22Rv1 (cell line): Measurements from ENCODE around the gene TSPAN31.

Experiments used
- ZFX ChIP-seq: fragments of 450-650 bp; IDR thresholded peaks from 2 replicates; pipeline ENCODE4 v1.6.1; 2017; ENCODE audit warnings: antibody characterized with exemption, borderline replicate concordance
- TF ChIP-seq, protein P1 (sequence below): fragments of 450-650 bp; IDR thresholded peaks from 2 replicates; pipeline ENCODE4 v1.5.1; 2017; ENCODE audit warnings: mild to moderate bottlenecking

DNA sequence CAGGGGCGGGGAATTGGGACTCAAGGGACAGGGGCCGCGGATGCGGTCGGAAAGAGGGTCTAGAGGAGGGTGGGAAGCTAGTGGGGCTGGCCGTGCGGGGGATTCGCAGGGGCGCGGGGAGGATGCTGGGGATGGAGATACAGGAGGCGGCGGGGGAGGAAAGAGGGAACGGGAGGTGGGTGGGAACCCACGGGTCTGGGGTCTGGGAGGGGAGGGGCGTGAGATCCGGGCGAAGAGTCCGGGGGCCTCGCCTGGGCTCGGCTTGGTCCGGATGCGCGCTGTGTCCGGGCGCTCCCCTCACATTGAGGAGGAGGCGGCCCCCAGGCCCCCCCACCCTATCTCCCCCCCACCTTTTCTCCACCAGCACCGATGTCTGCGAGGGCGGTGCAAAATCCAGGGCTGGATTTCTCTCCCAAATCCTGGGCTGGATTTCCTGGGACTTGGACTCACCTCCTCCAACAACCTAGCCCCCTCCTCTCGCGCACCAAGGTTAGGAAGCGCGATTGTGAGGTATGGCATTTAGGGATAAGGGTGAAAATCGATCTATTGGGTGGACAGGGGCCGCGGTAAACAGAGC lies 6.1 kb upstream of the TSPAN31 start, which contains the start of gene AGAP2:
- TF ChIP-seq, protein P1, sequence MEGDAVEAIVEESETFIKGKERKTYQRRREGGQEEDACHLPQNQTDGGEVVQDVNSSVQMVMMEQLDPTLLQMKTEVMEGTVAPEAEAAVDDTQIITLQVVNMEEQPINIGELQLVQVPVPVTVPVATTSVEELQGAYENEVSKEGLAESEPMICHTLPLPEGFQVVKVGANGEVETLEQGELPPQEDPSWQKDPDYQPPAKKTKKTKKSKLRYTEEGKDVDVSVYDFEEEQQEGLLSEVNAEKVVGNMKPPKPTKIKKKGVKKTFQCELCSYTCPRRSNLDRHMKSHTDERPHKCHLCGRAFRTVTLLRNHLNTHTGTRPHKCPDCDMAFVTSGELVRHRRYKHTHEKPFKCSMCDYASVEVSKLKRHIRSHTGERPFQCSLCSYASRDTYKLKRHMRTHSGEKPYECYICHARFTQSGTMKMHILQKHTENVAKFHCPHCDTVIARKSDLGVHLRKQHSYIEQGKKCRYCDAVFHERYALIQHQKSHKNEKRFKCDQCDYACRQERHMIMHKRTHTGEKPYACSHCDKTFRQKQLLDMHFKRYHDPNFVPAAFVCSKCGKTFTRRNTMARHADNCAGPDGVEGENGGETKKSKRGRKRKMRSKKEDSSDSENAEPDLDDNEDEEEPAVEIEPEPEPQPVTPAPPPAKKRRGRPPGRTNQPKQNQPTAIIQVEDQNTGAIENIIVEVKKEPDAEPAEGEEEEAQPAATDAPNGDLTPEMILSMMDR = no peak
- no peak for TF ChIP-seq ZFX
